Measurements from ENCODE around the gene SNX24. TPM values are rescaled to one million over a fixed set of nuclear protein-coding genes. Genes with fewer than 3 reads are reported as not detected.

The SNX24 gene
- 10 to 100 TPM in 4 of 6 experiments, 1 to 10 TPM in 2; 6.2 to 23.7 (median 12.5) TPM for total RNA-seq
- long read RNA-seq, partial matches to known transcripts, result 0 of 5 reads
- long read RNA-seq, other reads (novel, unspliced or antisense), result 2 of 5 reads

- intact Hi-C loops (cut with DNase I), result loop anchor here in 1 of 2 donors (10.0 kb wide), 1 partner anchor 71 kb away; the partner anchor contains the start of gene SNX2
- H3K36me3 ChIP-seq, result no peaks in the 10 kb centered on the region
- DNase-seq (peak; percentile 89 to 93 (median 92)), ATAC-seq (peak; percentile 87 to 96 (median 92))
- no peaks in the 10 kb centered on the region for H3K27me3 ChIP-seq
- peak within 1 kb of the TSS; percentile 90 to 95 (median 95) for H3K4me3 ChIP-seq
- TF ChIP-seq POLR2A (IDR thresholded peaks at IDR 0.05) (peak; percentile 77), CTCF (IDR thresholded peaks at IDR 0.05) (no peak)
- H3K4me1 ChIP-seq, result peaks cover 0 to 11% (median 3%) of the 10 kb centered on the region in 4 donors
- no peaks in the 10 kb centered on the region for H3K9me3 ChIP-seq
- peak within 1 kb of the TSS; percentile 58 to 75 (median 63) for H3K27ac ChIP-seq
- WGBS (ENCODE audit: insufficient coverage, low coverage, low lambda C conversion rate, missing lambda C conversion rate), result 1% methylated on average over 27 of the region's 92 CpGs
These were observed at the start of gene SNX24 for GRCh38 chr5:122845229-122846050. Gene SNX24, plus strand, starts transcription at chr5:122845613. Its CDS starts 21 bp downstream, at chr5:122845634.

- H3K9me3 ChIP-seq, result no peaks in the 10 kb centered on the region
- 100% methylated on average over 1 of the region's 2 CpGs for WGBS (ENCODE audit: insufficient coverage, low coverage, low lambda C conversion rate, missing lambda C conversion rate)
- no peak overlapping the region for H3K27ac ChIP-seq
- TF ChIP-seq POLR2A (IDR thresholded peaks at IDR 0.05), result no peak
- TF ChIP-seq CTCF (IDR thresholded peaks at IDR 0.05), result no peak
- no peaks in the 10 kb centered on the region for H3K27me3 ChIP-seq
- DNase-seq (no peak), ATAC-seq (no peak)
- H3K4me1 ChIP-seq, result no peaks in the 10 kb centered on the region
- H3K4me3 ChIP-seq, result no peak overlapping the region
- peaks cover 5 to 50% (median 15%) of the 10 kb centered on the region in 4 donors for H3K36me3 ChIP-seq
- intact Hi-C loops (cut with DNase I), result no loop called here
These were observed 39.9 kb upstream of the SNX24 start for GRCh38 chr5:122805481-122805880.

GRCh38 chr5:122810405-122810804, 35.0 kb upstream of the SNX24 start:
- Histone ChIP-seq H3K36me3 (peaks cover 3 to 38% (median 7%) of the 10 kb centered on the region in 4 donors), H3K27me3 (no peaks in the 10 kb centered on the region), H3K4me3 (no peak overlapping the region), H3K27ac (no peak overlapping the region), H3K9me3 (no peaks in the 10 kb centered on the region), H3K4me1 (no peaks in the 10 kb centered on the region)
- intact Hi-C loops (cut with DNase I), result no loop called here
- DNase-seq (no peak), ATAC-seq (no peak)
- WGBS (ENCODE audit: insufficient coverage, low coverage, low lambda C conversion rate, missing lambda C conversion rate), result 77% methylated on average over 2 of the region's 2 CpGs
- TF ChIP-seq POLR2A (IDR thresholded peaks at IDR 0.05) (no peak), CTCF (IDR thresholded peaks at IDR 0.05) (no peak)

GRCh38 chr5:122815218-122815767, 30.1 kb upstream of the SNX24 start:
- no peak for DNase-seq
- 83% methylated on average over 3 of the region's 3 CpGs for WGBS (ENCODE audit: insufficient coverage, low coverage, low lambda C conversion rate, missing lambda C conversion rate)
- Histone ChIP-seq H3K27me3 (no peaks in the 10 kb centered on the region), H3K9me3 (no peaks in the 10 kb centered on the region), H3K36me3 (peaks cover 0 to 21% (median 0%) of the 10 kb centered on the region in 4 donors), H3K27ac (no peak overlapping the region), H3K4me3 (no peak overlapping the region), H3K4me1 (no peaks in the 10 kb centered on the region)
- intact Hi-C loops (cut with DNase I), result no loop called here
- no peak for ATAC-seq
- TF ChIP-seq CTCF (IDR thresholded peaks at IDR 0.05) (no peak), POLR2A (IDR thresholded peaks at IDR 0.05) (no peak)

All from right lobe of liver (tissue), 6 donors.